GM19043 (cell line): ENCODE data around the gene SRGAP1.

Source experiments
- ATAC-seq: cut with Tn5 transposase; IDR thresholded peaks from one replicate; pipeline ENCODE4 v1.9.1; 2021; ENCODE audit warnings: low read depth; ENCODE audit not compliant: unreplicated experiment

SRGAP1 gene

GRCh38 chr12:63844391-63845341, at the start of gene SRGAP1:
SRGAP1 (plus strand) TSS chr12:63844700; CDS start chr12:63844817, 117 bp downstream.
- ATAC-seq: no peak

- ATAC-seq: no peak
These were observed 49.3 kb upstream of the SRGAP1 start for GRCh38 chr12:63795032-63795687.

- no peak for ATAC-seq
These were observed 48.6 kb upstream of the SRGAP1 start for GRCh38 chr12:63795944-63796343.

GRCh38 chr12:63802012-63802608, 42.4 kb upstream of the SRGAP1 start:
- peak; percentile 46 for ATAC-seq

GRCh38 chr12:63804746-63805145, 39.8 kb upstream of the SRGAP1 start:
- ATAC-seq: no peak

GRCh38 chr12:63805704-63806672, 38.5 kb upstream of the SRGAP1 start:
- ATAC-seq: no peak

GRCh38 chr12:63808631-63809030, 35.9 kb upstream of the SRGAP1 start:
- ATAC-seq: no peak

GRCh38 chr12:63809566-63809965, 34.9 kb upstream of the SRGAP1 start:
- ATAC-seq: no peak

GRCh38 chr12:63811334-63811733, 33.2 kb upstream of the SRGAP1 start:
- no peak for ATAC-seq

- ATAC-seq: no peak
These were observed 32.7 kb upstream of the SRGAP1 start for GRCh38 chr12:63811755-63812154.

GRCh38 chr12:63814146-63814772, 30.2 kb upstream of the SRGAP1 start:
- ATAC-seq: peak; percentile 41

- ATAC-seq: no peak
These were observed 29.0 kb upstream of the SRGAP1 start for GRCh38 chr12:63815482-63815852.

- no peak for ATAC-seq
These were observed 28.5 kb upstream of the SRGAP1 start for GRCh38 chr12:63816031-63816430.

- no peak for ATAC-seq
These were observed 24.1 kb upstream of the SRGAP1 start for GRCh38 chr12:63820427-63820826.

GRCh38 chr12:63821781-63822251, 22.7 kb upstream of the SRGAP1 start:
- ATAC-seq: peak; percentile 66

GRCh38 chr12:63822352-63822751, 22.1 kb upstream of the SRGAP1 start:
- no peak for ATAC-seq

GRCh38 chr12:63823040-63823439, 21.5 kb upstream of the SRGAP1 start:
- ATAC-seq: no peak

- ATAC-seq: no peak
These were observed 18.4 kb upstream of the SRGAP1 start for GRCh38 chr12:63826006-63826585.

GRCh38 chr12:63828867-63829266, 15.6 kb upstream of the SRGAP1 start:
- no peak for ATAC-seq
